COR-L47 (cell line): ENCODE results near the gene CIRBP.

Experiments used
- DNase-seq: peaks from one replicate; lab custom pipeline; 2025; lab: John Stamatoyannopoulos, UW

Gene CIRBP

GRCh38 chr19:1256646-1257474, 12.3 kb upstream of the CIRBP start:
- no peak for DNase-seq

- DNase-seq = no peak
Observed at GRCh38 chr19:1257475-1258162, 11.5 kb upstream of the CIRBP start.

GRCh38 chr19:1258163-1258492, 11.0 kb upstream of the CIRBP start:
- no peak for DNase-seq

GRCh38 chr19:1258707-1259205, 10.4 kb upstream of the CIRBP start:
- DNase-seq = no peak

GRCh38 chr19:1259206-1259875, 9.8 kb upstream of the CIRBP start:
- DNase-seq = no peak

- DNase-seq = no peak
Observed at GRCh38 chr19:1259876-1260748, 9.0 kb upstream of the CIRBP start.

GRCh38 chr19:1260749-1261537, 8.2 kb upstream of the CIRBP start:
- peak; percentile 97 for DNase-seq

- DNase-seq = peak; percentile 43
Observed at GRCh38 chr19:1261538-1261797, 7.7 kb upstream of the CIRBP start.

GRCh38 chr19:1261798-1262622, 7.1 kb upstream of the CIRBP start:
- DNase-seq = no peak

GRCh38 chr19:1262623-1263123, 6.5 kb upstream of the CIRBP start:
- no peak for DNase-seq

GRCh38 chr19:1263188-1263587, 5.9 kb upstream of the CIRBP start:
- DNase-seq = no peak

GRCh38 chr19:1264801-1265614, 4.1 kb upstream of the CIRBP start:
- DNase-seq = no peak

- DNase-seq = no peak
Observed at GRCh38 chr19:1265615-1266128, 3.5 kb upstream of the CIRBP start.

GRCh38 chr19:1266129-1266915, 2.8 kb upstream of the CIRBP start:
- DNase-seq = peak; percentile 92

- peak; percentile 52 for DNase-seq
Observed at GRCh38 chr19:1266916-1267476, 2.1 kb upstream of the CIRBP start.

GRCh38 chr19:1267477-1268225, 1.5 kb upstream of the CIRBP start:
- DNase-seq = no peak
